GM12864 (cell line): Measurements from ENCODE around the gene PTPRT.

Experiments used
- DNase-seq: peaks from one replicate; pipeline ENCODE4 v3.0.0-alpha.2; 2011; ENCODE audit warnings: low read depth
- H3K4me3 ChIP-seq: 2 replicates; pipeline ENCODE4 v1.5.1; 2011; ENCODE audit warnings: mild to moderate bottlenecking, low read depth, low read length, control low read depth
- TF ChIP-seq, protein P1 (sequence below): IDR thresholded peaks from 2 replicates; pipeline ENCODE4 v1.5.1; 2011; ENCODE audit warnings: low read depth, mild to moderate bottlenecking, moderate library complexity, low read length, control low read depth, inconsistent platforms; ENCODE audit errors: missing control alignments

The PTPRT gene

GRCh38 chr20:42895020-42895419 lies 294.7 kb downstream of the PTPRT start:
- TF ChIP-seq, protein P1, sequence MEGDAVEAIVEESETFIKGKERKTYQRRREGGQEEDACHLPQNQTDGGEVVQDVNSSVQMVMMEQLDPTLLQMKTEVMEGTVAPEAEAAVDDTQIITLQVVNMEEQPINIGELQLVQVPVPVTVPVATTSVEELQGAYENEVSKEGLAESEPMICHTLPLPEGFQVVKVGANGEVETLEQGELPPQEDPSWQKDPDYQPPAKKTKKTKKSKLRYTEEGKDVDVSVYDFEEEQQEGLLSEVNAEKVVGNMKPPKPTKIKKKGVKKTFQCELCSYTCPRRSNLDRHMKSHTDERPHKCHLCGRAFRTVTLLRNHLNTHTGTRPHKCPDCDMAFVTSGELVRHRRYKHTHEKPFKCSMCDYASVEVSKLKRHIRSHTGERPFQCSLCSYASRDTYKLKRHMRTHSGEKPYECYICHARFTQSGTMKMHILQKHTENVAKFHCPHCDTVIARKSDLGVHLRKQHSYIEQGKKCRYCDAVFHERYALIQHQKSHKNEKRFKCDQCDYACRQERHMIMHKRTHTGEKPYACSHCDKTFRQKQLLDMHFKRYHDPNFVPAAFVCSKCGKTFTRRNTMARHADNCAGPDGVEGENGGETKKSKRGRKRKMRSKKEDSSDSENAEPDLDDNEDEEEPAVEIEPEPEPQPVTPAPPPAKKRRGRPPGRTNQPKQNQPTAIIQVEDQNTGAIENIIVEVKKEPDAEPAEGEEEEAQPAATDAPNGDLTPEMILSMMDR, result no peak
- DNase-seq, result no peak
- no peak overlapping the region for H3K4me3 ChIP-seq

GRCh38 chr20:42894483-42894882 lies 295.2 kb downstream of the PTPRT start:
- no peak for DNase-seq
- TF ChIP-seq, protein P1, result no peak
- H3K4me3 ChIP-seq, result no peak overlapping the region

GRCh38 chr20:42889517-42889916 lies 300.2 kb downstream of the PTPRT start:
- no peak overlapping the region for H3K4me3 ChIP-seq
- TF ChIP-seq, protein P1, result no peak
- no peak for DNase-seq

- TF ChIP-seq, protein P1, result no peak
- no peak for DNase-seq
- H3K4me3 ChIP-seq, result no peak overlapping the region
Measured at GRCh38 chr20:42887281-42887680, 302.4 kb downstream of the PTPRT start.

- H3K4me3 ChIP-seq, result no peak overlapping the region
- DNase-seq, result no peak
- TF ChIP-seq, protein P1, result no peak
Measured at GRCh38 chr20:42886801-42887200, 302.9 kb downstream of the PTPRT start.

GRCh38 chr20:42886046-42886445 lies 303.7 kb downstream of the PTPRT start:
- no peak for DNase-seq
- TF ChIP-seq, protein P1, result no peak
- H3K4me3 ChIP-seq, result no peak overlapping the region

DNA sequence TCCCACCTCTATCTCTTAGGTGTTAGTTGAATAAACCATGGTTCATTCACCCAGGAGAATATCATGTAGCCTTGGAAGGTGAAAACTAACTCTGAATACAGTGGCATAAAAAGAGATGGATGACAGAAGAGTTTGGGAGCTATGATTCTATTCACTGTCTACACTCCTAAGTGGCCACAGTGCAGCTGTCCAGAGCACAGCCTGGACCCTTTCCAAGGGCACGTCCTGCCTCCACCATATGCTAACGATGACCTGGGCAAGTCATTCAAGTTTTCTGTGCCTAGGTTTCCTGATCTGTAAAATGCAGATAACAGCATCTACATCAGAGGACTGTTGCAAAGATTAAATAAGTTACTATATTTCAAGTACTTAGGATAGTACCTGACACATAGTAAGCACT lies 314.1 kb downstream of the PTPRT start:
- TF ChIP-seq, protein P1, result no peak
- no peak for DNase-seq
- no peak overlapping the region for H3K4me3 ChIP-seq
